ENCODE measurements around the gene IRF4. TPM values are rescaled to one million over a fixed set of nuclear protein-coding genes. Genes with fewer than 3 reads are reported as not detected.

Gene IRF4
- total RNA-seq, 4 donors from 2014 or later = 0.54 to 2.3 (median 1.3) TPM

DNA sequence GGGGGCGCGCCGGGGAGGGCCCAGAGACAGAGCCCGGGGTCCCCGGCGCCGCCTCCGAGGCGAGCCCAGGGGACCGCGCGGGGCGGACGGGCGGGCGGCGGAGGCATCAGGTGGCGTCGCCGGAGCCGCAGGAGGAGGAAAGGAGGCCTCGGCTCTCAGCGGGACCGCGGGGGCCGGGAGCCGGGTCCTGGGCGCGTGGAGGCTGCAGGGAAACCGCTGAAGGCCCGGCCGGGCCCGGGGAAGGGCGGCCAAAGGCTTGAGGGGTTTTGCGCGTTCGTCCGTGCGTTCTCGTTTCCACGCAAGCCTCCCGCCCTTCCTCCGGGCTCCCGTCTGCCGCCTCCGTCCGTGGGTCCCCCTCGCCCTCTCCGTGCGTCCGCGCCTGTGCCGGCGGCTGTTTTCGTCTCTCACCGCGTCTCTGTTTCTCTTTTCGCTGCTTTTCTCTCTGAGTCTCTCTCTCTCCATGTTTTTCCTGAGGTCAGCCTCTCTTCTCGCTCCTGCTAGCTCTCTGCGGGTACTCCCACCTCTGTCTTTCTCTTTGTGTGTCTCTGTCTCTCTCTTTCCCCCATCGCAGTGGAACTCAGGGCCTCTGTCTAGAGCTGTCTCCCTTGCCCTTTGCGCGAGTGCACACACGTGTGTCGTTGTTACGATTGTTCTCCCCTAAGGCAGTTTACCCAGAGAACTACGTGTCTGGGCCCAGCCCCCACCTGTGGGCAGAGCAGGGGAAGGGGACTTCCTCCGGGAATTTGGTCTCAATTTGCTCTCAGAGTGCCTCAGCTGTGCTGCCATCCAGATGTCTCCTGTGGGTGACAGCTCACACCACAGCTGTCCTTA lies 2.1 kb downstream of the IRF4 start:
- WGBS, 2 donors = 6 to 9% methylated on average over 43 to 46 of the region's 68 CpGs
- TF ChIP-seq, protein P1, sequence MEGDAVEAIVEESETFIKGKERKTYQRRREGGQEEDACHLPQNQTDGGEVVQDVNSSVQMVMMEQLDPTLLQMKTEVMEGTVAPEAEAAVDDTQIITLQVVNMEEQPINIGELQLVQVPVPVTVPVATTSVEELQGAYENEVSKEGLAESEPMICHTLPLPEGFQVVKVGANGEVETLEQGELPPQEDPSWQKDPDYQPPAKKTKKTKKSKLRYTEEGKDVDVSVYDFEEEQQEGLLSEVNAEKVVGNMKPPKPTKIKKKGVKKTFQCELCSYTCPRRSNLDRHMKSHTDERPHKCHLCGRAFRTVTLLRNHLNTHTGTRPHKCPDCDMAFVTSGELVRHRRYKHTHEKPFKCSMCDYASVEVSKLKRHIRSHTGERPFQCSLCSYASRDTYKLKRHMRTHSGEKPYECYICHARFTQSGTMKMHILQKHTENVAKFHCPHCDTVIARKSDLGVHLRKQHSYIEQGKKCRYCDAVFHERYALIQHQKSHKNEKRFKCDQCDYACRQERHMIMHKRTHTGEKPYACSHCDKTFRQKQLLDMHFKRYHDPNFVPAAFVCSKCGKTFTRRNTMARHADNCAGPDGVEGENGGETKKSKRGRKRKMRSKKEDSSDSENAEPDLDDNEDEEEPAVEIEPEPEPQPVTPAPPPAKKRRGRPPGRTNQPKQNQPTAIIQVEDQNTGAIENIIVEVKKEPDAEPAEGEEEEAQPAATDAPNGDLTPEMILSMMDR (IDR thresholded peaks at IDR 0.05) = no peak
- no peak for TF ChIP-seq POLR2A (IDR thresholded peaks at IDR 0.05)
- peak overlapping the region in 1 of 3 donors; percentile 27 for H3K4me3 ChIP-seq (replicated peaks in 1 of 3)
- H3K9me3 ChIP-seq = no peaks in the 10 kb centered on the region
- H3K27ac ChIP-seq = no peak overlapping the region
- no peak for DNase-seq
- H3K27me3 ChIP-seq = peaks cover 18% of the 10 kb centered on the region
- no peaks in the 10 kb centered on the region for H3K36me3 ChIP-seq
- H3K4me1 ChIP-seq = peaks cover 13 to 31% of the 10 kb centered on the region in 2 donors
- intact Hi-C loops (cut with DNase I) = no loop called here

DNA sequence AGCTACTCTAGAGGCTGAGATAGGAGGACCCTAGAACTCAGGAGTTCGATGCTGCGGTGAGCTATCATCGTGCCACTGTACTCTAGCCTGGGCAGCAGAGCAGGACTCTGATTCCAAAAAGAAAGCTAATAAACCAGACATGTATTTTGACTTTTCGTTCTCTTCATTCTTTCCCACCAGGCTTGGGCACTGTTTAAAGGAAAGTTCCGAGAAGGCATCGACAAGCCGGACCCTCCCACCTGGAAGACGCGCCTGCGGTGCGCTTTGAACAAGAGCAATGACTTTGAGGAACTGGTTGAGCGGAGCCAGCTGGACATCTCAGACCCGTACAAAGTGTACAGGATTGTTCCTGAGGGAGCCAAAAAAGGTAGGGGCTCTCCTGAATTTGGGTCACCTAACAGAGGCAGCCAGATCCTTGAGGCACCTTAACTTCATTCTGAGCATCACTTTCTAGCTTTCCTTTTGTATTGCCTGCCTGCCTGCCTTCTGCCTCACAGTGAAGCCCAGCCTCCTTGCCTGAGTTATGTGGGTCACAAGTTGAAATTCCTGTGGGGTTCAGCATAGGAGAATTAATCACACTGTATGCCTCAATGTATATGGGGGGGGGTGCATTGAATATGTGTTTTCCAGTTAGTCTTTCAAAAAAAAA lies 3.2 kb downstream of the IRF4 start:
- no peaks in the 10 kb centered on the region for H3K36me3 ChIP-seq
- intact Hi-C loops (cut with DNase I) = no loop called here
- H3K27ac ChIP-seq = no peak overlapping the region
- no peak for DNase-seq
- no peak for TF ChIP-seq POLR2A (IDR thresholded peaks at IDR 0.05)
- TF ChIP-seq, protein P1 (IDR thresholded peaks at IDR 0.05) = no peak
- peaks cover 13 to 31% of the 10 kb centered on the region in 2 donors for H3K4me1 ChIP-seq
- H3K9me3 ChIP-seq = no peaks in the 10 kb centered on the region
- WGBS, 2 donors = 92 to 95% methylated on average over 13 of the region's 13 CpGs
- no peak overlapping the region for H3K4me3 ChIP-seq (replicated peaks in 1 of 3)
- H3K27me3 ChIP-seq = peaks cover 18% of the 10 kb centered on the region

DNA sequence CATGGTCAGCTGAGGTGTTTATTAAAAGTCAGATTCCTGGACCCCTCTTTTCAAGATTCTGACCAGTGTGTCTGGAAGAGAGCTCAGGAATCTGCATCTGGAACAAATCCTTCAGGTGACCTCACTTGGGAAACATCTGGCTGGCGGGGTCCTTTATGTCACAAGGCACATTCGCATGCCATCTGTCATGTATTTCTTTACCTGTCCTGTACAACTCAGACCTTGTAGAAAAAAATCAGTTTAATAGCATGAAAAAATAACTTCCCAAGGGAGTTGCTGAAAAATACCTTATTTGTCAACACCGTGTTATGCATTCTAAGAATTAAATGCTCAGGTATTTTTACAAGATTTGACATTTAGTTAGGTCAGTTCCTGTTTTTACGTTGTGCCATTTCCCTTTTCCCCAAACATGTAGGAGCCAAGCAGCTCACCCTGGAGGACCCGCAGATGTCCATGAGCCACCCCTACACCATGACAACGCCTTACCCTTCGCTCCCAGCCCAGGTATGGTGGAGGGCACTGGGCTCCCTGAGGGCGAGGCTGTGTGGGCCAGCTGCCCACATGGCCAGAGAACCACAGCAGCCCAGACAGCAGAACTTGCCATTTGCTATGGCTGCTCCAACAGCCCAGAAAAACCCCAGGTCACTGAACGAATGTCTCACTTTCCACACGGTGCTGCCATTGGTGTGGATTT lies 4.0 kb downstream of the IRF4 start:
- 81 to 83% methylated on average over 10 of the region's 10 CpGs for WGBS, 2 donors
- peaks cover 12% of the 10 kb centered on the region for H3K27me3 ChIP-seq
- no peak overlapping the region for H3K27ac ChIP-seq
- DNase-seq = no peak
- H3K9me3 ChIP-seq = no peaks in the 10 kb centered on the region
- intact Hi-C loops (cut with DNase I) = no loop called here
- peaks cover 13 to 31% of the 10 kb centered on the region in 2 donors for H3K4me1 ChIP-seq
- TF ChIP-seq POLR2A (IDR thresholded peaks at IDR 0.05) = no peak
- TF ChIP-seq, protein P1 (IDR thresholded peaks at IDR 0.05) = no peak
- no peaks in the 10 kb centered on the region for H3K36me3 ChIP-seq
- no peak overlapping the region for H3K4me3 ChIP-seq (replicated peaks in 1 of 3)

DNA sequence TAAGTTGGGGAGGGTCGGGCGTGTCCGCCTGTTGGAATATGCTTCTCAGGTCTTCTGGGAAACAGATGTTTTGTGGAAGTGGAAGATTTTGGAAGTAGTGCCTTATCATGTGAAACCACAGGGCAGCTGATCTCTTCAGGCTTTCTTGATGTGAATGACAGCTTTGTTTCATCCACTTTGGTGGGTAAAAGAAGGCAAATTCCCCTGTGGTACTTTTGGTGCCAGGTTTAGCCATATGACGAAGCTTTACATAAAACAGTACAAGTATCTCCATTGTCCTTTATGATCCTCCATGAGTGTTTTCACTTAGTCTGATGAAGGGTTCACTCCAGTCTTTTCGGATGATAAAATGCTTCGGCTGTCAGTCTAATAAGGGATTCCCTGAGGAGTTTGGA lies 4.6 kb downstream of the IRF4 start:
- no peak for DNase-seq
- Histone ChIP-seq H3K4me1 (peaks cover 13 to 25% of the 10 kb centered on the region in 2 donors), H3K27ac (no peak overlapping the region), H3K9me3 (no peaks in the 10 kb centered on the region), H3K36me3 (no peaks in the 10 kb centered on the region), H3K4me3 (replicated peaks in 1 of 3) (no peak overlapping the region), H3K27me3 (peaks cover 7% of the 10 kb centered on the region)
- TF ChIP-seq, protein P1 (IDR thresholded peaks at IDR 0.05) = no peak
- TF ChIP-seq POLR2A (IDR thresholded peaks at IDR 0.05) = no peak
- intact Hi-C loops (cut with DNase I) = no loop called here
- 92 to 95% methylated on average over 6 of the region's 6 CpGs for WGBS, 2 donors
